NCI-H774 (cell line): ENCODE results near the gene CTNNBL1.

Experiments
- DNase-seq: peaks from one replicate; lab custom pipeline; 2025; lab: John Stamatoyannopoulos, UW

CTNNBL1 gene

DNA sequence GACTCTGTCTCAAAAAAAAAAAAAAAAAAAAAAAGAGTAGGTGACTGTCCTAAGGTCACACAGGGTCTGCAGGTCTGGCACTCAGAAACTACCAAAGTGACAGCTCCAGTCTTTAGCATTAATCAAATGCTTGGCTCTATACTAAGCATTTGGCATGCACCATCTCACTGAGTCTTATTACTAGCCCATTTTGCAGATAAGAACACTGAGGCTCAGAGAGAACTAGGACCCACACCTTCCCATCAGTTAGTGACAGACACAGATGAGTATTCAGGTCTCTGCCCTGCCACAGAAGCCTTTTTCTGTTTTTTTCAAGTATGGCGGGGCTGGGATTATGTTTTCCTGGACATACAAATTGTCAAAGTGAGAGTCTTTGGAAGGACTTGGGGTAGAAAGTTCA lies 186.0 kb downstream of the CTNNBL1 start:
- no peak for DNase-seq

DNA sequence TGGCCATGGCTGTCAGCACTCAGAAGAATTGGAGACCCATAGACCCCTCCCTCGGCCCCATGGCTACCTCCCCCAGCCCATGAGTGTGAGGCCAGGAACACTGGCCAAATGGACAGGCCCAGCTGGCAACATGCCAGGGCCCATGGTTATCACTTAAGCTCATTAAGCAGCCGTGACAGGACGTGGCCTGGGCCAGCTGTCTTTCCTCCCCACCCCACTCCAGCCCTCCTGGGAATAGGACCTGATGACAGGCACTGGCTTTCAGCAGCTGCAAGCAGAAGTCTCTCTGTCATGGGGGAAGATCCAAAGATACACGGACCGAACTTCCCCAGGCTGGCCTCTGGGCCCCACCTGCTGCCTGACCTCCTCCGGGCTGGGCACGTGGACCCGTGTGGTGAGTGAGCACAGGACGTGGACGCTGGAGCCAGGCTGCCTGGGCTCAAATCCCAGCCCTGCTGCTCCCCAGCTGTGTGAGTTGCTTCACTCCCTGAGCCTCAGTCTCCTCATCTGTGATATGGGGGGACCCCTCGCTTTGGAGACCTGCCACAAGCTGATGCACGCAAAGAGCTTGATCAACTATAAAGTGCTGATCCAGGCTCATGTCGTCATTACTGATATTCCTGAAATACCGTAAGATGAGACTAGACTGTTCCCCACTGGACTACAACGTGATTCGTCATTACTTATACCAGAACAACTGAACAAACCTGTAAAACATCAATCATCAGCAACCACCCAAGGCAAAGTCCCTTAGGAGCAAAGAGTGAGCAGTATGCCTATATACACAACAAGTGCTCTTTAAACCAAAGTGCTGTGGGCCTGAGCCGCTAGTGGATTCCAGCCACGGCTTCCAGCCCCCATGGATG lies 187.1 kb downstream of the CTNNBL1 start:
- no peak for DNase-seq

DNA sequence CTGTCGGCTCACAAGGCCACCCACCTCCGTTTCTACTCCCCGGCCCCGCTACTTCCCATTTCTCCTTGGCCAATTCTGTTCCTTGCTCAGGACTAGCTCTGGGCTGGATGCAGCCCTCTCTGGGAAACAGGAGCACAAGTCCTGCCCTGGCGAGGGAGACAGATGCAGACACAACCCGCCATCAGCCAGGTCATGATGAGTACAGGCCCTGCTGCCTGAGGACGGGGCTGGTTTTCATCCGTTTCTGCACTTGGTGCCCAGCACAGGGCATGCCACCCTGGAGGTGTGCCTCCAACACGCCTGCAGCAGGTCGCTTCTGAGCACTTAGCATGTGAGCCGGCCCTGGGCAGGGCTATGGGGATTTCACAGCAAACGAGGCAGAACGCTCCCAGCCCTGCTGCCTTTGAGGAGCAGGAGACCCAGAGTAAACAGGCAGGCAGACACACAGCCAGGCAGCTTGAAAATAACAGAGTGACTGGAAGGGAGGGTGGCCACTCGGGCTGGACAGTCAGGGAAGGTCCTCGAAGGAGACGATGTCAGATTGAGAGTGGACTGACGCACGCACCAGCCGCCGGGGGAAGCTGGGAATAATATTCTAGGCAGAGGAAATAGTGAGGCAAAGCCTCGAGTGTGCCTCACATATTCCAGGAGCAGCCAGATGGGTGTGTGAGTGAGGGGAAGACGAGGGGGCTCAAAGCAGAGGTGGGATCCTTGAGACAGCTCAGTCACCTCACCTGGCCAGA lies 187.9 kb downstream of the CTNNBL1 start:
- no peak for DNase-seq

DNA sequence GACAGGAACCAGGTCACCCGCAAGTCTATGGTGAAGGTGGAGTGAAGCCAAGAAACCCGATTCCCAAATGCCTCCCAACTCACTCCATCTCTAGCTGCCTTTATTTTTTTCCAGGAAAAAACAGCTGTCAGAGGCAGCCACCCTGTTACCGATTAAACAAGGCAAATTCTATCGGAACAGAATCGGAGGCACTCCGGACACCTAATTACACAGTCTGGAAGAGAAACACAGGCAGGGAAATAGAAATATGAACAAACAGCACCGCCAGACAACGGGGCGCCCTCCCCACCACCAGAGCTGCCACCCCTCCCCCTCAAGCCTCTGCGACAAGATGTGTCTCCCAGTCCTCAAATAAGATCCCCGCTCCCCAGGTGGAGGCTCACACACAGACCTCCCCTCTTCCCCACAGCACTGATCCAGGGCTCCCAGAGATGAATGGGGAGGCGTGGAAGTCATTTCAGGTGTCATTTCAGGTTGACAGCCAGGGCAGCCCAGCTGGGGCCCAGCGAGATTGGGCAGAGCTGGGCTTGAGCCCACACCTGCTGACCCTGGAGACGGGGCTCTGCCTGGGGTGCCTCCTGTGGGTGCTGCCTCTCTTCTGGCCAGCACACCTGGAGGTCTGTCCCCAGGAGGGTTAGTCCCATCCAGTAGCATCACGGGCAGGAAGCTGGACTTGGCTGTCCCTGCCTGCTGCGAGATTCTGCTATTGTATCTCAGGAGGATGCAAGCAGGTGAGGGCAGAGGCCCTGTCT lies 189.3 kb downstream of the CTNNBL1 start:
- no peak for DNase-seq

DNA sequence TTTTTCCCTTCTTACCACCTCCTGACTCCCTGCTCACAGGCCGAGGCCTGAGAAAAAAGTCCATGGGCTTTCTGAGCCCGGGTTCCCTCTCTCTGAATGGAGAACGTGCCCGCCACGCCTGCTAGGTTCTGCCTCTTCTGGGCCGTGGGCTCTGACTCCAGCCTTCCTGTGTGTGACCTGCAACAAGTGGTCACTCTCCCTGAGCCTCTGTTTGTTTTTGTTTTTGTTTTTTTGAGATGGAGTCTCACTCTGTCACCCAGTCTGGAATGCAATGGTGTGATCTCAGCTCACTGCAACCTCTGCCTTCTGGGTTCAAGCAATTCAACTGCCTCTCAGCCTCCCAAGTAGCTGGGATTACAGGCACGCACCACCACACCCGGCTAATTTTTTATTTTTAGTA lies 191.2 kb downstream of the CTNNBL1 start:
- DNase-seq = no peak

DNA sequence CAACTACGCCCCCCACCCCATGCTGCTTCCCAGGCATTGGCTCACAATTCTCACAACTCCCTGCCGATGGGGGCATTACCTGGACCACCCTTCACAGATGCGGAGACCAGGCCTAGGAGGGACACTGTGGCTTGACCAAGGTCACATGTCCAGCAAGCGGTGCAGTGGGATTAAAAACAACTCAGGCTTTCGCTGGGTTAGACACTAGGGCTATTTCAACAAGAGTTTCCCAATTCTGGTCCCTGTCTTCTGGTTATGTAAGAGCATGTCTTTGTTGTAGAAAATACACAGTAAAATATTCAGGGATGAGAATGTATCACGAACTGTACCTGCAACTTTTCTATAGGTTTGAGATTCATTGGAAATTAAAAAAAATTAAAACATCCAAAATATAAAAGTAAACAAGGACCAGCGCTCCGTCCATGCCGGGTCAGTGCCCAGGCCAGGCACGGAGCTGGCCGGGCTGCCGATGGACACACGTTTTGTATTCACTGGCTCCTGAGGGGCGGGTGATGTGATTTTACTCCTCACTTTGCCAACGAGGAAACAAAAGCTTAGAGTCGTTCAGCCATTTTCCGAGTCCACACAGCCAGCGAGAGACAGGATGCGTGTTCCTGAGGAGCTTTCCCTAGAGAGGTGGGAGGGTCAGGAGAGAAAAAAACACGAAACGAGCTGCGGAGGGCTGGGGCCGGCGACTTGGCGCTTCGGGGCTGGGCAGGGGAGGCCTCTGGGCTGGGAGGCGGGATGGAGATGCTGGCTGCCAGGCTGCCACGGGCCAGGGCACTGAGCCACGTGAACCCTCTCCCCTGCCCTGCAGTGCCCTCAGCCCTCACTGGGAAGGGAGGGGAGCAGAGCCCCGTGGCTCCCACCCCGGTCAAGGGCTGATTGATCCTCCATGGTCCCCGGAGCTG lies 192.0 kb downstream of the CTNNBL1 start:
- no peak for DNase-seq

DNA sequence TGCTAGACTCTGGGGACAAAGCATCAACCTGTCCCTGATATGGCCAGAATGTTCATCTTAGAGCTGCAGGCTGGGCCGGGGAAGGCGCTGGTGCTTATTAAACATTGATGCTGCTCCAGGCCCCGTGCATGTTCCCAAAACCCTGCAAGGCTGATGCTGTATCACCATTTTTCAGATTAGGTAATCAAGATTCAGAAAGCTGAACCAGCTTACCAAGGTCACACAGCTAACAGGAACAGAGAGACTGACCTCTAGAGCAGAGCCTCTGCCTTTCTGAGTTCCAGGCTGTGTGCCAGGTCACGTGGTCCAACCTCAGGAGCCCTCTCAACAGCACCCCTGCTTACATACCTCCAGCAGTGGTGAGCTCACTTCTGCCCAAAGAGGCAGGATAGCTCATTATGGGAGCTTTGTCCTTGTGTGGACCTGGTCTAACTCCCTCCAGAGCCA lies 193.0 kb downstream of the CTNNBL1 start:
- DNase-seq = peak; percentile 31

DNA sequence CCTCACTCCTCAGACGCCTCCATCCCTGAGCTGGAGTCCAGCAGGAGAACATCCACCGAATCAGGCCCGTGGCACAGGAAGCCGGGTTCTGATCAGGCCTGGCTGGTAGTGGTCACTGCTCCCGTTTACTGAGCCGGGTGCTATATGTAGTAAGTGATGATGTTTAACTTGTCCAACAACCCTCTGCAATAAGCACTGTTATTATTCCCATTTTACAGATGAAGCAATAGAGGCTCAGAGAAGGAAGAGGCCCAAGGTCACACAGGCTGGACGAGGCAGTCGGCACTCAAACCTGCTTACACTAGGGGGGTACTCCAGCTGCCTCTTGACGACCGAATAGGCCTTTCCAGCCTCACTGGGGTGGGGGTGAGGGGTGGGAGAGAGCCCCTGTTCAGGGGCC lies 194.8 kb downstream of the CTNNBL1 start:
- no peak for DNase-seq

DNA sequence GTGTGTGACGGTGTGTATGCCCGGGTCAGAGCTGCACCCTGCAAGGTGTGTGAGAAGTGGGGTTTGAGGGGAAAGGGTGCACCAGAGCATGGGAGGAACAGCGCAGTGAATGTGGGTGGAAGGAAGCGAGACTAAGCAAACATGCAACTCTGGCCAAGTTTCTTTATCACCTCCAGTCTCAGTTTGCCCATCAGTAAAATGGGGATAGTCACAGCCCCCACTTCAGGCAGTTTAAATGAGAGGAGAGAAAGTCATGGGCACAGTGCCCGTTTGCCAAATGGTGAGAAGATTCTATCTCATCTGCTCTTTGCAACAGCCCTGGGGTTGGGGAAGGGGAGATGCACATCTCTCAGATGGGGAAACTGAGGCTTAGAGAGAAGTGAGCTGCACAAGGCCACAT lies 196.3 kb downstream of the CTNNBL1 start:
- DNase-seq = no peak

DNA sequence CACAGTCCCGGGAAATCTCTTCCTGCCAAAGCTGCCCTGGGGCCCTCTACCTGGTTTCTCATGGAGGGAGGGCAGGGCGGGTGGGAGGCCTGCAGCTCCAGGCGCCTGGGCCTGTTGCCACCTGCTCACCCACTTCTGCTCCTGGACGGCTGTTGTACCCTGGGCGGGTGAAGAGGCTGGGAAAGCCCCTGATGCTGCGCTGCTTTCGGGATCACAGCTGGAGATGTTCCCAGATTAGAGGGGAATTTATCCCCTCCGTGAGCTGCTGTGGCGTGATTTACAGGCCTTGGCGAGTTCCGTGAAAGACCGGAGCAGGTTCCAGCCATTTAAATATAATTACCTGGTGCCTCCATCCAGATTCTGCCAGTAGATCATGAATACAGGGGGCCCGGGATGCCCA lies 196.8 kb downstream of the CTNNBL1 start:
- DNase-seq = no peak

DNA sequence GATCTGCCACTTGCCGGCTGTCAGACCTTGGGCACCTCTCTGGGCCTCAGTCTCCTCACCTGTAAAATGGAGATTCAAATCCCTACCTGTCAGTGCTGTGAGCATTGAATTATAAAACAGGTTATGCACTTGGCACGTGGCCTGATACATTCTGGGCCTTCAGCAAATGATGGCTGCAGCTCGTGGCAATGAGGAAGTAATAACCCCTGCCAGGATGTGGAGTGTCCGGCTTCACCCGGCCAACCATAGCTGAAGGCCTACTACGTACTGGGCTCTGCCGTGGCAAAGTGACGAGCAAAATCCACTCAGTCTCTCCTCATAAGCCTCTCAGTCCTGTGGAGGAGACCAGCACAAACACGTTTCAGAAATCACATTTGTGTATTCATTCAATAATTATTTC lies 198.2 kb downstream of the CTNNBL1 start:
- DNase-seq = no peak

DNA sequence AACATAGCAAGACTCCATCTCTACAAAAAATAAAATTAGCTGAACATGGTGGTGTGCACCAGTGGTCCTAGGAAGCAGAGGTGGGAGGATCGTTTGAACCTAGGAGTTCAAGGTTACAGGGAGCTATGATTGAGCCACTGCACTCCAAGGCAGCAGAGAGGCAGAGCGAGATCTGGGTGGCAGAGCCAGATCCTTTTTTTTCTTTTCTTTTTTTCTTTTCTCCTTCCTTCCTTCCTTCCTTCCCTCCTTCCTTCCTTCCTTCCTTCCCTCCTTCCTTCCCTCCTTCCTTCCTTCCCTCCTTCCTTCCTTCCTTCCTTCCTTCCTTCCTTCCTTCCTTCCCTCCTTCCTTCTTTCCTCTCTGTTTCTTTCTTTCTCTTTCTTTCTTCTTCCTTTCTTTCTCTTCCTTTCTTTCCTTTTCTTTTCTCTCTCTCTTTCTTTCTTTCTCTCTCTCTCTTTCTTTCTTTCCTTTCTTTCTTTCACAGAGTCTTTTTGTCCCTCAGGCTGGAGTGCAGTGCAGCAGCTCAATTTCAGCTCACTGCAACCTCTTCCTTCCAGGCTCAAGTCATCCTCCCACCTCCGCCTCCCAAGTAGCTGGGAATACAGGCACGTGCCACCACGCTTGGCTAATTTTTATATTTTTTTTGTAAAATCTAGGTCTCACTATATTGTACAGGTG lies 199.9 kb downstream of the CTNNBL1 start:
- no peak for DNase-seq

DNA sequence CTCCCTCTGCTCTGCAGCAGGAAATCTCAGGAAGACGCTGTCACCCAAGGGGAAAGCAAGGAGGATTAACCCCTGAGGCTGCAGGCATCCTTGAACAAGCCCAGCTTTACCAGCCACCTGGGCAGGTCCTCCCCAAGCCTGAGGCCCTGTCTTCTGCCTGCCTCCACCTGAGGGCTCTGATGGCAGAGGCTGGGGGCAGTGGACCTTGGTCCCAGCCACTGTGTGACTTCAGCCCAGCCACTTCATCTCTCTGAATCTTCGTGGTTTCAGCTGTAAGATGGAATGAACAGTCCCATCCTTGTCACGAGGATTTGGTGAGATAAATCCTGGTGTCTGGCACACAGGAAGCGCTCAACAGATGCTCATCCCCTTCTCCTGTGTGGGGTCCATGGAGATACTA lies 200.6 kb downstream of the CTNNBL1 start:
- no peak for DNase-seq

DNA sequence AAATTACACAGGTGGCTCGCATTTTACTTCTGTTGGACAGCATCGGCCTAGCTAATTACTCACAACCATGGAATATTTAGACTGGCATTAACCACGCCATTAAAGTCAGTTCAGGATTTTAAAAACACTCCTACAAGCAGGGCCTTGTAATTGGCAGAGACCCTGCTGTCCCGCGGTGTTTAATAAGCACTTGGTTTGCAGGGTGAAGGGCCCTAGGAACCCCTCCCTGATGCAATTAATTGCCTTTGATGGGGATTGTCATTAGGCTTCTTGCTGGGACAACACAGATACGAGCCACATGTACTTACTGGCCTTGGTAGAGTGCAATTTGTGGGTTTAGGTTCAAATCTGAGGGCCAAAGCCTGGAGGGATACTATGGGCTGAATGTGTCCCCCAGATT lies 201.3 kb downstream of the CTNNBL1 start:
- DNase-seq = no peak

DNA sequence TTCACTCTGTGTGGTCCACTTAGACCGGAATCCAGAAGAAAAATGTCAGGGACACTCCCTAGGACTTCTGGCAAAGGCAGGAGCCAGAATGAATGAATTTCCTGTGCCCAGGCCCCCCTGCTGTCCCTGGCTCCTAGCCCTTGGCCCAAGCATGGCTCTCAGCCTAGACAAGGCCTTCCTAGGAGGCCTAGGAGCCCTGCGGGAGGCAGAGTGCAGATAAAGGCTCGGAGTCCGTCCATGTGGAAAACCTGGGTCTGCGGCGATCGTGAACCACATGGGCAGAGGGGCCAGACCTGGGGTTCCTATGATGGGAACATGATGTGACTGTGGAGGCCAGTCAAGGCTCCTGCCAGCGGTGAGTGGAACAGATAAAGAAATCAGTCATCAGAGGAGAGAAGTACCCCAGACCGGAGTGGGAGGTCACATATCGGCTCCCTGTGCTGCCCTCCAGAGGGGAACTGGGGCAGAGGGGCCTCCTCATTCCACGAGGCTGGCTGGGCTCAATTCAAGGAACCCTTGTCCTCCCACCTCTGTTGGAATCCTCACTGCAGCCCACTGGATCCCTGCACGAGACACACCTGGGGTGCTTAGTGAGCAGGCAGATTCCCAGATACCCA lies 203.2 kb downstream of the CTNNBL1 start:
- DNase-seq = no peak

DNA sequence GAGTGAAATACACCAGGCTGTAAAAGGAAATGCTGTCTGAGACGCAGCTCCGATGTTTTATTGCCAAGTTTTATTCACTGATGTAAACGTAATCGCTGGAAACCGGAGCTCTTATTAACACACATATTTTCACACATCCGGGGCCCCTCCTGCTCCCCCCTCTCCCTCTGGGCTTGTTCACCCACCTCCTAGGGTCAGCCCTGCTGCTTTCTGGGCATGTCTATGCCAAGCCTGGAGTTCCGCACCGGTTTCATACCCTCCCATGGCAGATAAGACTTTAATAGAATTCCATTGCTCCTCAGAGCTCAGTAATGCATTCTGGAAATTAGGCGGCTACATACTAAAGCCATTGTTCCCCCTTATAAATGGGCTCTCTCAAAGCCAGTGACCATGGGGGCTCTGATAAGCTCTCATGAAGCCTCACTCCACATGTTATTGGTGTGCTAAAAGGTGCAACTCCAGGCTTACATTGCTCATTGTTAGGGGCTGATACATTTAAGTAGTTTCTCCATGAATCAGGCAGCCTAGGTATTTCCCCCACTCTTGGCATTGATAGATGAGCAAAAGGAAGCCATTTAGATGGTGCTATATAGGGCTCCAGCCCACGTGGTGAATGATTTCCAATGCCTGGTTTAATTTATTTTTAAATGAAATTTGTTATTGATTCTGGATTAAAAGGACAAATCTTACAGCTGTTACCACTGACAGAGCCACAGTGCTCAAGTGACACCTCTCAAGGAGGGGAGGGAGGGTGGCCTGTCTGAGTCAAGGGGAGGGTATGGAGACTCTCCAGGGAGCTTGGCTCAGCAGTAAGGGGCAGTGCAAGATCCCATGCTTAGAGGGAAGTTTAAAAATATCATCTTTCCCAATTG lies 204.6 kb downstream of the CTNNBL1 start:
- no peak for DNase-seq

DNA sequence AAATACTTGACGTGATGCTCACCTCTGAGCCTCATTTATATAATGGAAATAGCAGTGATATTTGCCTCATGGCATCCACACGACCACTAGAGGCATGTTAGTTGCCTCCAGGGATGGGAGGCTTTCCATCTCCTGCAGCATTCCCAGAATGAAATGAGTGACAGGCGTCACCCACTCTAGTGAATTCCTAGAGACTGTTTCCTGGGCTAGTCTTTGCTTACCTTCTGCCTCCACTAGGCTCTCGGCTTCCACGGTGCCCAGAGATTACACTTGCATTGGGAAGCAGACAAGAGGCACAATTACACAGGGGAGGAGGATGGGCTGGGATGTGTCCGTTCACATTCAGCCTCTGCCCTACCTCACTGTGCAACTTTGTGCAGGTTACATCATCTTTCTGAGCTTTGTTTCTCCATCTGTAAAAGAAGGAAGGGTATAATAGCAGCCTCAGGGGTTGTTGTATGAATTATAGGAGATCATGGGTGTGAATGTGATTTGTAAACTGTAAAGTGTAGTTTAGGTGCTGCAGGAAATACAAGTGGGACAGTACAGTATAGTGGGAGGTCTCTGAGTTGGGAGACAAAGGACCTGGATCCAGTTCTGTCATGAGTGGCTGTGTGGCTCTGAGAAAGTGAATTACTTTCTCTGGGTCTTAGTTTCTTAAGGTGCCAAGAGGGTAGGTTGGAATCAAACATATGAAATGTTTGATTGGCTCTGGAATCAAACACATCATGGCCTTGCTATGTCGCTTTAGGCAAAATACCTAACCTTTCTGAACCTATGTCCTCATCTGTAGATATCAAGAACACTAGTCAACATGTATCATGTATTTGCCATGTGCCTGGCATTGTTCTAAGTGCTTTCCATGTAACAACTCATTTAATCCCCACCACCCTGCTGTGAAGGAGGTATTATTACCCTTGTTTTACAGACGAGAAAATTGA lies 205.5 kb downstream of the CTNNBL1 start:
- no peak for DNase-seq

DNA sequence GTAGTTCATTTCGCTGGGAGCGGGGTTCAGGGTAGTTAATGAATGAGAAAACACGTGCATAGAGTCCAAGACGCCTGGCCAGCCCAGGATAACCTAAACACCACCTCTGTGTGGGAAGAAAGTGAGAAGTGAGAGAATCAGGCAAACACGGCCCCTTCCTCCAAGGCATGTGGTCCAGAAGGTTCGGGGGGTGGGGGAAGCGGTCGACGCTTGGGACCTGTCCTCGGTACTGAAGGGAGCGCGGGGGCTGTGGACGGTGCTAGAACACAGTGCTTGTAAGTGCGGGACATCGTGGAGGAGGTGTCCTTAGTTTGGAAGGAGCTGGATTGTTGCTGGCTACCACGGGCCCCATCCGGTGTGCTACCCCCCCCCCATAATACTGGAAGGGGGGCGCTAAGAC lies 207.4 kb downstream of the CTNNBL1 start:
- no peak for DNase-seq
